Fibroblast of pulmonary artery (primary cell): ENCODE results near the gene TAS2R39.
"Not testable (repeated sequence)": the region's sequence is repeated elsewhere in the genome, so short reads cannot be mapped to it uniquely, and the experiment has no call there.

Source experiments
- DNase-seq: peaks from one replicate; pipeline ENCODE4 v3.0.0-alpha.2; 2010; ENCODE audit warnings: low read depth
- H3K4me3 ChIP-seq: replicated peaks from 2 replicates; pipeline ENCODE4 v1.5.1; 2011; ENCODE audit warnings: low read depth, mild to moderate bottlenecking, control low read depth, low read length, moderate library complexity
- TF ChIP-seq, protein P1 (sequence below): IDR thresholded peaks from 2 replicates; pipeline ENCODE4 v1.5.1; 2011; ENCODE audit warnings: mild to moderate bottlenecking, control low read depth, low read length, inconsistent platforms; ENCODE audit errors: missing control alignments

Gene TAS2R39

DNA sequence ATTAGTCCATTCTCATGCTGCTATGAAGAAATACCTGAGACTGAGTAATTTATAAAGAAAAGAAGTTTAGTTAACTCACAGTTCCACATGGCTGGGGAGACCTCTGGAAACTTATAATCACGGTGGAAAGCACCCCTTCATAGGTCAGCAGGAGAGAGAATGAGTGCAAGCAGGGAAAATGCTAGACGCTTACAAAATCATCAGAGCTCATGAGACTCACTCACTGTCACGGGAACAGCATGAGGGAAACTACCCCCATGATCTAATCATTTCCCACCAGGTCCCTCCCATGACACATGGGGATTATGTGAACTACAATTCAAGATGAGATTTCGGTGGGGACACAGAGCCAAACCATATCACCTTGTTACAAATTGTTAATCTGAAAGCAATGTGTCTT lies 15.8 kb downstream of the TAS2R39 start:
- DNase-seq = no peak
- H3K4me3 ChIP-seq = no peak overlapping the region
- TF ChIP-seq, protein P1, sequence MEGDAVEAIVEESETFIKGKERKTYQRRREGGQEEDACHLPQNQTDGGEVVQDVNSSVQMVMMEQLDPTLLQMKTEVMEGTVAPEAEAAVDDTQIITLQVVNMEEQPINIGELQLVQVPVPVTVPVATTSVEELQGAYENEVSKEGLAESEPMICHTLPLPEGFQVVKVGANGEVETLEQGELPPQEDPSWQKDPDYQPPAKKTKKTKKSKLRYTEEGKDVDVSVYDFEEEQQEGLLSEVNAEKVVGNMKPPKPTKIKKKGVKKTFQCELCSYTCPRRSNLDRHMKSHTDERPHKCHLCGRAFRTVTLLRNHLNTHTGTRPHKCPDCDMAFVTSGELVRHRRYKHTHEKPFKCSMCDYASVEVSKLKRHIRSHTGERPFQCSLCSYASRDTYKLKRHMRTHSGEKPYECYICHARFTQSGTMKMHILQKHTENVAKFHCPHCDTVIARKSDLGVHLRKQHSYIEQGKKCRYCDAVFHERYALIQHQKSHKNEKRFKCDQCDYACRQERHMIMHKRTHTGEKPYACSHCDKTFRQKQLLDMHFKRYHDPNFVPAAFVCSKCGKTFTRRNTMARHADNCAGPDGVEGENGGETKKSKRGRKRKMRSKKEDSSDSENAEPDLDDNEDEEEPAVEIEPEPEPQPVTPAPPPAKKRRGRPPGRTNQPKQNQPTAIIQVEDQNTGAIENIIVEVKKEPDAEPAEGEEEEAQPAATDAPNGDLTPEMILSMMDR = no peak

- DNase-seq = no peak
- H3K4me3 ChIP-seq = no peak overlapping the region
- TF ChIP-seq, protein P1 = no peak
These were observed 18.9 kb downstream of the TAS2R39 start for GRCh38 chr7:143202161-143202560.

GRCh38 chr7:143203386-143203785 lies 20.2 kb downstream of the TAS2R39 start:
- DNase-seq = no peak
- no peak overlapping the region for H3K4me3 ChIP-seq
- TF ChIP-seq, protein P1 = no peak

DNA sequence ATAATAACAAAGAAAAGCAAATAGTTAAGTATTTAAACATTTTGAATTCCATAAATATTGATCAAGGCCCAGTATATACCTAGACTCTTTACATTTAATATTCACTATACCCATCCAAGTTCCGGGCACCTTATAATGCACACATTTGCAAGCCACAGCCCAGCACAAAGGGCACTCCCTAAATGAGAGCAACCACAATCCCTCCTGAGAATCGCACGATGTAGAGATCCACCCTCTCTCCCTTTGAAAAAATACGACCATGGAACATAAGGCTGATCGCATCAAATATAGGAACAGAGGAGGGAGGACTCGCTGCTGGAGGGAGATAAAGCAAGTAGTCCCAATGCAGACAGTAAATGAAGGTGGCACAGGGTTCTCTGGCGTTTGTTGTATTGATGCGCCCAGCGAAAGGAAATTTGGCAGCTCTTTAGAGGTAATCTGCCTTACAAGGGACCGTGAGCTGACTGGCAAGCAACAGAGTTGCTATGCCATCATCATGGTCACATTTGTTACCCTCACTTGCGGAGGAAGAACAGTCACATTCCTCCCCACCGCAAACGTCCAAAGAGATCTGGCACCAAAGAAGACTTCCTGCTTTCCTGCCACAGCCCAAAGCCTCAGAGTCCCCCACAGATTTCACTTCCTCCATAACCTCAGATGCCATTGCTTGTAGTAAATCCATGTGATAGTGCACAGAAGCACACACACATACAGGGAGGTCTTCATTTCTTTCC lies 22.5 kb downstream of the TAS2R39 start:
- H3K4me3 ChIP-seq = no peak overlapping the region
- DNase-seq = peak; percentile 4
- TF ChIP-seq, protein P1 = no peak

DNA sequence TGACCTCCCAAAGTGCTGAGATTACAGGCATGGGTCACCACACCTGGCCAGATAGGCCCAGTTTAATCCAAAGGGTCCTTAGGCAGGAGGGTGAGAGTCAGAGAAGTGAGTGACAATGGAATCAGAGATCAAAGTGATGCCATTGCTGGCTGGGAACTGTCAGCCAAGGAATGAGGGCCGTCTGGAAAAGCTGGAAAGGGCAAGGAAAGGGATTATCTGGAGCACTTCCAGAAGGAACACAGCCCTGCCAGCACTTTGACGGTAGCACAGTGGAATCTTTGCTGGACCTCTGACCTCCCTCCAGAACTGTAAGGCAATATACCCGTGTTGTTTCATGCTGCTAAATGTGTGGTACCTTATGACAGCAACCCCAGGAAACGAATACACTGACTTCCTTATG lies 27.3 kb downstream of the TAS2R39 start:
- DNase-seq = peak; percentile 36
- H3K4me3 ChIP-seq = no peak overlapping the region
- TF ChIP-seq, protein P1 = no peak

- H3K4me3 ChIP-seq, DNase-seq: not testable (repeated sequence)
These were observed 30.3 kb downstream of the TAS2R39 start for GRCh38 chr7:143213478-143213877.

GRCh38 chr7:143214789-143215679 lies 31.8 kb downstream of the TAS2R39 start:
- H3K4me3 ChIP-seq = no peak overlapping the region
- DNase-seq = peak; percentile 93
- TF ChIP-seq, protein P1 = no peak
